Neural cell (in vitro differentiated cells): ENCODE data around the gene FYN.

Experiments used
- EP300 ChIP-seq: fragments of 450-650 bp; conservative IDR thresholded peaks from 2 replicates; pipeline ENCODE4 v1.6.1; 2014; ENCODE audit warnings: antibody characterized with exemption, mild to moderate bottlenecking, moderate library complexity; ENCODE audit not compliant: poor library complexity, severe bottlenecking
- EZH2 ChIP-seq: fragments of 200-600, 300-800 bp; shearing (Covaris generic), sonication (generic); IDR thresholded peaks from 2 replicates; pipeline ENCODE4 v1.6.1; 2014; ENCODE audit warnings: antibody characterized with exemption, low read length, borderline replicate concordance, mild to moderate bottlenecking; ENCODE audit not compliant: insufficient read depth, poor library complexity, severe bottlenecking
- MXI1 ChIP-seq: fragments of 450-650 bp; conservative IDR thresholded peaks from 2 replicates; pipeline ENCODE4 v1.6.1; 2014; ENCODE audit warnings: antibody characterized with exemption, mild to moderate bottlenecking; ENCODE audit not compliant: poor library complexity, severe bottlenecking
- POLR2AphosphoS5 ChIP-seq: IDR thresholded peaks from 2 replicates; pipeline ENCODE4 v1.6.1; 2012
- RAD21 ChIP-seq: fragments of 450-650 bp; conservative IDR thresholded peaks from 2 replicates; pipeline ENCODE4 v1.6.1; 2014; ENCODE audit warnings: antibody characterized with exemption, mild to moderate bottlenecking, moderate library complexity
- SMC3 ChIP-seq: fragments of 450-650 bp; conservative IDR thresholded peaks from 2 replicates; pipeline ENCODE4 v1.6.1; 2014; ENCODE audit warnings: antibody characterized with exemption, mild to moderate bottlenecking, moderate library complexity; ENCODE audit not compliant: poor library complexity
- TAF1 ChIP-seq: IDR thresholded peaks from 2 replicates; pipeline ENCODE4 v1.6.1; 2012; ENCODE audit warnings: low read depth
- TF ChIP-seq, protein P1 (sequence below): fragments of 450-650 bp; IDR thresholded peaks from 2 replicates; pipeline ENCODE4 v1.5.1; 2014; ENCODE audit warnings: antibody characterized with exemption, mild to moderate bottlenecking, moderate library complexity; ENCODE audit not compliant: poor library complexity, severe bottlenecking
- TF ChIP-seq, protein P2 (sequence below): IDR thresholded peaks from 2 replicates; pipeline ENCODE4 v1.6.1; 2012; ENCODE audit warnings: borderline replicate concordance

DNA sequence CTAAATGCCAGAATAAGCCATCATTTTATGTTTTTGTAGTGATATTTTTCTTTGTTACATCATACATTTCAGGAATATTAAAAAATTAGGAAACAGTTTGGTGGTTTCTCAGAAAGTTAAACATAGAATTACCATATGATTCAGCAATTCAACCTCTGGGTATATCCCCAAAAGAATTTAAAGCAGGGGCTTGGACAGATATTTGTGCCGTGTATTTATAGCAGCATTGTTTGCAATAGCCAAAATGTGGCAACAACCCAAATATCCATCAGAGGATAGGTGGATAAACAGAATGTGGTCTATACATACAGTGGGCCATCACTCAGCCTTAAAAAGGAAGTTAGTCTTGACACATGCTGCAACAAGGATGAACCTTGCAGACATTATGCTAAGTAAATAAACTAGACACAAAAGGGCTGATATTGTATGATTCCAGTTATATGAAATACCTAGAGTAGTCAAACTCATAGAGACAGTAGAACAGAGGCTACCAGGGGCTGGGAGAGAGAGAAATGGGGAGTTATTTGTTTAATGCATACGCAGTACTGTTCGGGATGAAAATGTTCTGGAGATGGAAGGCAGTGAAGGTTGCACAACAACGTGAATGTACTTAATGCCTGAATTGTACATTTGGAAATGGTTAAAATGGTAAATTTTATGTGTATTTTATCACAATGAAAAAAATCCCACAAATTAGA, 248.7 kb downstream of the FYN start:
- TF ChIP-seq, protein P1, sequence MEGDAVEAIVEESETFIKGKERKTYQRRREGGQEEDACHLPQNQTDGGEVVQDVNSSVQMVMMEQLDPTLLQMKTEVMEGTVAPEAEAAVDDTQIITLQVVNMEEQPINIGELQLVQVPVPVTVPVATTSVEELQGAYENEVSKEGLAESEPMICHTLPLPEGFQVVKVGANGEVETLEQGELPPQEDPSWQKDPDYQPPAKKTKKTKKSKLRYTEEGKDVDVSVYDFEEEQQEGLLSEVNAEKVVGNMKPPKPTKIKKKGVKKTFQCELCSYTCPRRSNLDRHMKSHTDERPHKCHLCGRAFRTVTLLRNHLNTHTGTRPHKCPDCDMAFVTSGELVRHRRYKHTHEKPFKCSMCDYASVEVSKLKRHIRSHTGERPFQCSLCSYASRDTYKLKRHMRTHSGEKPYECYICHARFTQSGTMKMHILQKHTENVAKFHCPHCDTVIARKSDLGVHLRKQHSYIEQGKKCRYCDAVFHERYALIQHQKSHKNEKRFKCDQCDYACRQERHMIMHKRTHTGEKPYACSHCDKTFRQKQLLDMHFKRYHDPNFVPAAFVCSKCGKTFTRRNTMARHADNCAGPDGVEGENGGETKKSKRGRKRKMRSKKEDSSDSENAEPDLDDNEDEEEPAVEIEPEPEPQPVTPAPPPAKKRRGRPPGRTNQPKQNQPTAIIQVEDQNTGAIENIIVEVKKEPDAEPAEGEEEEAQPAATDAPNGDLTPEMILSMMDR: no peak
- TF ChIP-seq POLR2AphosphoS5 (no peak), EZH2 (no peak), EP300 (no peak), RAD21 (no peak), TAF1 (no peak), MXI1 (no peak), SMC3 (no peak)
- TF ChIP-seq, protein P2, sequence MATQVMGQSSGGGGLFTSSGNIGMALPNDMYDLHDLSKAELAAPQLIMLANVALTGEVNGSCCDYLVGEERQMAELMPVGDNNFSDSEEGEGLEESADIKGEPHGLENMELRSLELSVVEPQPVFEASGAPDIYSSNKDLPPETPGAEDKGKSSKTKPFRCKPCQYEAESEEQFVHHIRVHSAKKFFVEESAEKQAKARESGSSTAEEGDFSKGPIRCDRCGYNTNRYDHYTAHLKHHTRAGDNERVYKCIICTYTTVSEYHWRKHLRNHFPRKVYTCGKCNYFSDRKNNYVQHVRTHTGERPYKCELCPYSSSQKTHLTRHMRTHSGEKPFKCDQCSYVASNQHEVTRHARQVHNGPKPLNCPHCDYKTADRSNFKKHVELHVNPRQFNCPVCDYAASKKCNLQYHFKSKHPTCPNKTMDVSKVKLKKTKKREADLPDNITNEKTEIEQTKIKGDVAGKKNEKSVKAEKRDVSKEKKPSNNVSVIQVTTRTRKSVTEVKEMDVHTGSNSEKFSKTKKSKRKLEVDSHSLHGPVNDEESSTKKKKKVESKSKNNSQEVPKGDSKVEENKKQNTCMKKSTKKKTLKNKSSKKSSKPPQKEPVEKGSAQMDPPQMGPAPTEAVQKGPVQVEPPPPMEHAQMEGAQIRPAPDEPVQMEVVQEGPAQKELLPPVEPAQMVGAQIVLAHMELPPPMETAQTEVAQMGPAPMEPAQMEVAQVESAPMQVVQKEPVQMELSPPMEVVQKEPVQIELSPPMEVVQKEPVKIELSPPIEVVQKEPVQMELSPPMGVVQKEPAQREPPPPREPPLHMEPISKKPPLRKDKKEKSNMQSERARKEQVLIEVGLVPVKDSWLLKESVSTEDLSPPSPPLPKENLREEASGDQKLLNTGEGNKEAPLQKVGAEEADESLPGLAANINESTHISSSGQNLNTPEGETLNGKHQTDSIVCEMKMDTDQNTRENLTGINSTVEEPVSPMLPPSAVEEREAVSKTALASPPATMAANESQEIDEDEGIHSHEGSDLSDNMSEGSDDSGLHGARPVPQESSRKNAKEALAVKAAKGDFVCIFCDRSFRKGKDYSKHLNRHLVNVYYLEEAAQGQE: no peak
